Stimulated activated CD4-positive, alpha-beta T cell treated with anti-CD3 and anti-CD28 coated beads, Interleukin-2, amount 100 ng/mL, for 24 hours (primary cell): ENCODE data around the gene PRKAA2.
"Not testable (repeated sequence)": the region's sequence is repeated elsewhere in the genome, so short reads cannot be mapped to it uniquely, and the experiment has no call there.

Experiments
- DNase-seq, 2 donors: peaks; one replicate each; pipeline ENCODE4 v3.0.0-alpha.2; 2020

The PRKAA2 gene

DNA sequence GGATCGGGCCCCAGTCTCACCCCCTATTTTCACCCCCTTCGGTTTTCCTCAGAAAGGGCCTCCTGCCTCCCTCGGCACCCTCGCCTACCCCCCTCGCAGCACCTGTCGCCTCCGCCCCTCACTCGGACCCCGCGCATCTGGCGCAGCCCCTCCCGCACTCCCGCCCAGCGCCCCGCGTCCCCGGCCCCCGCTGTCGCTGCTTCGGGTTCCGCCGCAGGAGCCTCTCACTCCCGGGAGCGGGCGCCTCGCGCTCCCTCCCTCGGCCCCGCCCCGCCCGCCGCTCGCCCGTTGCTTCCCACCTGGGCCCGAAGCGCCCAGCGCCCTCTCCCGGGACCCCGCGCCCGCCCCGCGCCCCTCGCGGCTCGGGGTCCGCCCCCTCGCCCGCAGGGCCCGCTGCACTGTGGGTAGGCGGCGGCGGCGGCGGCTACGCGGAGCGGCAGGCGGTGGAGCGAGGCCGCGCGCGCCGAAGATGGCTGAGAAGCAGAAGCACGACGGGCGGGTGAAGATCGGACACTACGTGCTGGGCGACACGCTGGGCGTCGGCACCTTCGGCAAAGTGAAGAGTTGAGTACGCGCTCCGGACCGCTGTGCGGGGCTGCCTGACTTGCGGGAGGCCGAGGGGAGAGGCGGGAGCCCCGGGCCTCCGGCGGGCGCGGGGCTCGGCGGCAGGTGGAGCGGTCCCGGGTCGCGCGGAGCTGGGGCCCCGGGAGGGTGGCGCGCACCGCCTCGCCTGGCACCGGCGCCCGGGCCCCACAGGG, at the start of gene PRKAA2:
Gene PRKAA2, plus strand, starts transcription at position 396 of the 758 bp plus-strand sequence. Its CDS starts 74 bp downstream, at position 470.
- peak in 1 of 2 donors; percentile 22 for DNase-seq

GRCh38 chr1:56595397-56596191, 49.5 kb upstream of the PRKAA2 start:
- DNase-seq: not testable (repeated sequence)

- DNase-seq: not testable (repeated sequence)
Measured at GRCh38 chr1:56610097-56610496, 35.0 kb upstream of the PRKAA2 start.

DNA sequence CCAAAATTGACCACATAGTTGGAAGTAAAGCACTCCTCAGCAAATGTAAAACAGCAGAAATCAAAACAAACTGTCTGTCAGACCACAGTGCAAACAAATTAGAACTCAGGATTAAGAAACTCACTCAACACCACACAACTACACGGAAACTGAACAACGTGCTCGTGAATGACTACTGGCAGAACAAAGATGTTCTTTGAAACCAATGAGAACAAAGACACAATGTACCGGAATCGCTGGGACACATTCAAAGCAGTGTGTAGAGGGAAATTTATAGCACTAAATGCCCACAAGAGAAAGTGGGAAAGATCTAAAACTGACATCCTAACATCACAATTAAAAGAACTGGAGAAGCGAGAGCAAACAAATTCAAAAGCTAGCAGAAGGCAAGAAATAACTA, 34.3 kb upstream of the PRKAA2 start:
- not testable (repeated sequence) for DNase-seq

DNA sequence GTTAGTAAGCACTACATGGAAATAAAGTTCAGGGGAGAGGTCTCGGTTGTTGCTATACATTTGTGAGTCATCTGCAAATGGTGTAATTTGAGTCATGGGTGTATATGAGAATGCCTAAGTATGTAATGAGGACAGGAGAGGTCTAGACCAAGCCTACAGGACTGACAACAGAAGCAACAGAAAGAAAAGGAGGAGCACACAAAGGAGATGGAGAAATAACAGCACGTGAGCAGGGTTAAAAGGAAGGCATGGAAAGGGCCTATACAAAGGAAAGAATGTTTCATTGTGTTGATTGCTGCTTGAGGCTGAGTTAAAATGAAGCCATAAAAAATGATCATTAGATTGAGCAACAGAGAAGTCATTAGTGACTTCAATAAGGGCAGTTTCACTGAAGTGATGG, 28.0 kb upstream of the PRKAA2 start:
- DNase-seq: no peak

- no peak for DNase-seq
Measured at GRCh38 chr1:56625819-56626440, 19.2 kb upstream of the PRKAA2 start.

- DNase-seq: no peak
Measured at GRCh38 chr1:56626546-56626945, 18.6 kb upstream of the PRKAA2 start.

DNA sequence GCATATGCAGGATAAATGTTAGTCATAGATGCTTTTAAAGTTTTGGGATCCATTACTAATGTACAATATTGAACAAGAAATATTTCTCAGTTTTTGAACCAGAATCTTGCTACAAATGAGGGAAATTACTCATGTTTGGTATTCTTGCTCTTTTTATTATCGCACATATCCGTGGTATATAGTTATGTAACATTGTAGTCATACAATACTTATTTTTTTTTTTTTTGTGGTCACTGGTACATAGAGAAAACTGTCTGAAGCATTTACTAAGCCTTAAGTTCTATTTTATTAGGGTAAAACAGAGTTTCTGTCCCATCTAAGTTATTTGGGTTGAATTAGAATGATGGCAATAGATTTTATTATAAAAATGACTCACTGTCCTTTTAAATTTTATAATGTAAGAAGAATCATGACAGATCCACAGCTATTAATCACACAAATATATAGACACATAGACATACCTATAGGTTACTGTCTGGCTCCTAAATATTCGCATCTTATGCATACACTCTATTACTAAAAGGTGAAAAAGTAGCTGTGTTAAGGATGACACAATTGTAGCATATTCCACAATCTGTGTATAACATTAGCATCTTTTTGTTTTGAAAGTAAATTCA, 18.0 kb upstream of the PRKAA2 start:
- no peak for DNase-seq

- no peak for DNase-seq
Measured at GRCh38 chr1:56627636-56628039, 17.5 kb upstream of the PRKAA2 start.

DNA sequence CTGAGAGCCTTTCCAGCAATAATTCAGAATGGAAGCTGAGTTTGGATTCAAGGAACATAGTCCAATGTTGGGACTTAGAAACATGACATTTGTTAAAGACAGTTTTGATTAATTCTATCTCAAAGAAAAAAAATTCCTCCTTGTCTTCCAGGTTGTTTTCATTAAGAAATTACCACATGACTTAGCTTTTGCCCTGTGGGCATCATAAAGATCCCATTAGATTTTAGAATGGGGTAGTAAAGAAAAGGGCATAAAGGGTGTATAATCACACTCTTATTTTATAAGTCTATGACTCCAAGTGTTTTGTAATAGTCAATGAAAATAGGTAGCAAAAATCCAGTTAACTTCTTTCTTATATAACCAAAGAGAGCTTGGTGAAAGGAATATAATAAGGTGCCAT, 14.3 kb upstream of the PRKAA2 start:
- DNase-seq: no peak

- no peak for DNase-seq
Measured at GRCh38 chr1:56631901-56632300, 13.2 kb upstream of the PRKAA2 start.

DNA sequence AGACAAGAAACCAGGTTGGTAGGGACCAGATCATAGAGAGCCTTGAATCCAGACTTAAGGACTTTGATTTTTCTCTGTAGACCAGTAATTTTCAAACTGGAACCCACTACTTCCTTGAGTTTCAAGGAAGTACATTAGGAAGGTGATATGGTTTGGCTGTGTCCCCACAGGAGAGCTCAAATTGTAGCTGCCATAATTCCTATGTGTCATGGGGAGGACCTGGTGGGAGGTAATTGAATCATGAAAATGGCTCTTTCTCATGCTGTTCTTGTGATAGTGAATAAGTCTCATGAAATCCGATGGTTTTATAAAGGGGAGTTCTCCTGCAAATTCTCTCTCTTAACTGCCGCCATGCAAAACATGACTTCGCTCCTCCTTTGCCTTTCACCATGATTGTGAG, 10.1 kb upstream of the PRKAA2 start:
- no peak for DNase-seq

GRCh38 chr1:56638248-56638647, 6.9 kb upstream of the PRKAA2 start:
- no peak for DNase-seq

- DNase-seq: no peak
Measured at GRCh38 chr1:56639211-56639610, 5.9 kb upstream of the PRKAA2 start.

DNA sequence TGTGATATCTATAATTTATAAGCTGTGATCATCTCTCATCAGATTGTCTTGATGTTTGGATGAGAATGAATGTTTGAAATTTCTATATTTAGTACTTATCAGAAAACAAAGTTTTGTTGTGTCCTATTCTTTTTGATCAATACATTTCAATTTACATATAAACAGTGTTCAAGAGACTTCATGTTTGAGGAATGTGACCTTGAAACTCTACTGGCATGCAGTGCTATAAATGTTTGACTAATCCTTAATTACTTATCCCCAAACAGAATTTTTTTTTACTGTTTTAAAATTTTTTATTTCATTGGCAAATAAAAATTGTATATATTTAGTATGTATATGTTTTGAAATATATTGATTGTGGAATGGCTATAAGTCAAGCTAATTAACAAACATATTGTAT, 1.5 kb upstream of the PRKAA2 start:
- no peak for DNase-seq

- DNase-seq: no peak
Measured at GRCh38 chr1:56644064-56644918, 823 bp upstream of the PRKAA2 start.

DNA sequence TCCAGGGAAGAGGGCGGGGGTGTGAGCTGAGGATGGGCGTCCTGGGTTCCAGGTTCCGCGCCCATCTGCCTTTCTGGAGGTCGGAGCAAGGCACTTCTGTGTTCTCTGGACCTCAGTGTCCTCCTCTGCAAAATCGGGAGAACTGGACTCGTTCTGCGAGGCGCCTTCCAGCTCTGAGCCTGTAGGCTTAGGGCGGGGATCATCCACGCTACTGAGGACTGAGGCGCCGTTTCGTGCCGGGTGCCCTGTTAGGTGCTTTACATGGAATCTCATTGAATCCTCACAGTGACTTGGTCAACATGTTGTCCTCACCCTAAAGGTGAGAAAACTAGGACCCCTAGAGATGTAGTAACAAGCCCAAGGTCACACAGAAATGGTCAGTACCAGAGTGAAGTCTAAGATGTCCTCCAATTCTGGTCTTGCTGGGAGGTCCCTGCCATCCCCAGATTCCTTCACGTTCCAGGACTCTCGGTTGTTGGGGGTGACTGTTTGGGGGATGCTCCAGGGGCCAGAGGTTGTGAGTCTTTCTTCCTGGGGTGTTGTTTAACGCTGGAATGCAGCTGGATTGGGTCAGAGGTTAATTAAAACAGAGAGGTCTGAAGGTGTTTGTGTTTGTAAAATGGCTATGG, 677 bp downstream of the PRKAA2 start:
- no peak for DNase-seq

- DNase-seq: no peak
Measured at GRCh38 chr1:56646611-56647010, 1.5 kb downstream of the PRKAA2 start.

GRCh38 chr1:56647106-56647505, 2.0 kb downstream of the PRKAA2 start:
- DNase-seq: no peak

DNA sequence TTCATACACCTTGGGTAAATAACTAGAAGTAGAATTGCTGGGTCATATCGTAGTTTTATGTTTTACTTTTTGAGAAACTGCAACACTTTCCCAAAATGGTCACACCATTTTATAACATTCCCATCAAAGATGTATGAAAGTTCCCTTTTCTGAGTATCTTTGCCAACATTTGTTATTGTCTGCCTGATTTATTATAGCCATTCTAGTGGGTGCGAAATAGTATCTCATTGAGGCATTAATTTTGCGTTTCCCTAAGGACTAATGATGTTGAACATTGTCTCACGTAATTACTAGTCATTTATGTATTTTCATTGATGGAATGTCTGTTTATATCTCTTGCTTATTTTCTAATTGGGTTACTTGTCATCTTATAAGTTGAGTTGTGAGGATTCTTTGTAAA, 3.4 kb downstream of the PRKAA2 start:
- no peak for DNase-seq

DNA sequence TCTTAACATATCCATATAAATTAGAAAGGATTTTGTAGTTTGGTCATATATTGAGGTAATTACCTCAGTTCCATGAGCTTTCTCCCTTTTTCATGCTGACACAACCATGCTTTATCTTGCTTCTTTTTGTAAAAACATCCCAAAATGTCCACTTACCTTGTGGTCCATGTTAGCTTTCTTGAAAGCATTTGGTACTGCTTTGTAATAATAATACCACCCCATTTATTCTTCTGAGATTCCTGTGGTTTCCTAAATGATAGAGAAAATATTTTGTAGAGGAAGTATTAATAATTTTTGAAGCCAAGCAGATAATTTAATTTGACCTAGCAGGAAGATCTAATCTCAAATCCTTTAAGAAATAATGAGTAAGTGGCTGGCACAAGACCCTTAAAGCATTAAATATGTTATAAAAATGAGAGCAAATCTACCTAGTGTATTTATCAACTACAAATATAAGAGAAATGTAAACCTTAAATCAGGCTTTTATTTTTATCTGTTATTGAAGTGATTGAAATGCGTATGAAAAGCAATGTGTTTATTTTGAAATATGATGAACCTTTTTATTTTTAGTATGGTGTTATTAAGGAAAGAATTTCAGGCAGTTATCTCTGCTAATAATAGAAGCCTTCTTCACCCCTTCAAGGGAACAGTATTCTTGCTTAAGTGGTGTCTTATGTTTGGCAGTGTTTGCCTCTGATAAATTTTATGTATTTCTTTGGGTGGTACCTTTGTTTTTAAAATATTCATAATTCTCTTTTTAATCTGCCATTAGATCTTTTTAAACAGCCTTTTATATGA, 9.2 kb downstream of the PRKAA2 start:
- DNase-seq: no peak
